ENCODE results near the gene SMC1B. TPM values are rescaled to one million over a fixed set of nuclear protein-coding genes. Genes with fewer than 3 reads are reported as not detected.

Gene SMC1B
- total and polyA plus RNA-seq, 9 of the 15 experiments (the other 6 are each of a cell fraction or from before 2014, with no cell fraction given), result 0.03 TPM; not detected in 8

- CTCF ChIA-PET (ENCODE audit: low intra/inter-chr PET ratio), result no interaction called here
- FAIRE-seq (no peak), DNase-seq (ENCODE audit: extremely low read depth in 1 of 4, low spot score in 3 of 4) (no peak), ATAC-seq (no peak)
- H3K79me2 ChIP-seq (ENCODE audit: control insufficient read depth, insufficient read depth, low read length), result no peaks in the 10 kb centered on the region
- H3K9me1 ChIP-seq (ENCODE audit: control insufficient read depth, insufficient read depth, low read length), result no peaks in the 10 kb centered on the region
- H3K4me3 ChIP-seq, result no peak overlapping the region
- H3K9me3 ChIP-seq (replicated peaks; ENCODE audit: control insufficient read depth, insufficient read depth, low read depth, low read length), result no peaks in the 10 kb centered on the region
- POLR2A ChIA-PET, result no interaction called here
- no peaks in the 10 kb centered on the region for H3K27me3 ChIP-seq (ENCODE audit: control insufficient read depth in 2 of 2, insufficient read depth in 2 of 2, low read length in 2 of 2)
- intact Hi-C loops (cut with micrococcal nuclease) (no loop called here), in situ Hi-C loops (cut with MboI) (no loop called here)
- no peak overlapping the region for H3K27ac ChIP-seq (ENCODE audit: extremely low read depth, low read depth, low read length)
- H3K36me3 ChIP-seq (ENCODE audit: control insufficient read depth, insufficient read depth, low read length), result peaks cover 86% of the 10 kb centered on the region; the same call in 2 of the 3 replicates
- 99% methylated on average over 24 of the region's 29 CpGs for WGBS (ENCODE audit: insufficient coverage, low coverage, missing lambda C conversion rate)
- H3K4me2 ChIP-seq (ENCODE audit: insufficient read depth, low read length), result no peak overlapping the region
- H2AFZ ChIP-seq (ENCODE audit: low read depth, low read length), result no peak overlapping the region
- H3K4me1 ChIP-seq (replicated peaks in 1 of 2; ENCODE audit: control insufficient read depth in 2 of 2, insufficient read depth in 2 of 2, low read length in 2 of 2), result no peaks in the 10 kb centered on the region
- no TSS peak for BruUV-seq (replicated peaks)
- H4K20me1 ChIP-seq (replicated peaks; ENCODE audit: control insufficient read depth, insufficient read depth, low read length), result no peaks in the 10 kb centered on the region
- H3K9ac ChIP-seq (ENCODE audit: insufficient read depth in 1 of 2, low read depth in 2 of 2, low read length in 2 of 2), result no peak overlapping the region
- no peak for TF ChIP-seq ZNF280B (CRISPR knock-in tag; IDR thresholded peaks at IDR 0.05)
- TF ChIP-seq ZNF253 (CRISPR knock-in tag; conservative IDR thresholded peaks at IDR 0.05), result no peak
- TF ChIP-seq ZNF232 (CRISPR knock-in tag; IDR thresholded peaks at IDR 0.05), result no peak
- no peak for TF ChIP-seq NR2F6 (CRISPR knock-in tag; IDR thresholded peaks at IDR 0.05)
- TF ChIP-seq CBX5 (IDR thresholded peaks at IDR 0.05; ENCODE audit: borderline replicate concordance, low read depth), result no peak
- no peak for TF ChIP-seq UBTF (IDR thresholded peaks at IDR 0.05; ENCODE audit: borderline replicate concordance in 1 of 2, low read depth in 2 of 2, low read length in 2 of 2)
- 0 out of 2 replicates have a peak, but pooled peaks have one; percentile 19 for TF ChIP-seq POLR2G (IDR thresholded peaks at IDR 0.05; ENCODE audit: low read depth, low read length)
Measured at GRCh38 chr22:45335854-45336522, 77.4 kb downstream of the SMC1B start.

Data from K562 (cell line).